Right lobe of liver (tissue), 6 donors: Measurements from ENCODE around the gene GSN. TPM values are rescaled to one million over a fixed set of nuclear protein-coding genes. Genes with fewer than 3 reads are reported as not detected.

Source experiments
- ATAC-seq, 4 donors: fragments of 200-7000 bp; cut with Tn5 transposase; one replicate each; pipeline ENCODE4 v1.9.1; 2020; ENCODE audit warnings: mild to moderate bottlenecking in 4 of 4, moderate library complexity in 4 of 4
- DNase-seq, 3 donors: peaks; one replicate each; pipeline ENCODE4 v3.0.0-alpha.2; 2020
- H3K27ac ChIP-seq, 3 donors: fragments of 200-600 bp; one replicate each; pipeline ENCODE4 v1.8.0; 2022
- H3K27me3 ChIP-seq, 2 donors: fragments of 200-600 bp; one replicate each; pipeline ENCODE4 v1.8.0; 2022
- H3K36me3 ChIP-seq, 4 donors: fragments of 200-600 bp; sonication (generic) in 1 of 4; one replicate each; pipeline versions ENCODE4 v1.5.1 to v1.8.0; 2017 to 2022; ENCODE audit warnings: control low read depth in 1 of 4
- H3K4me1 ChIP-seq, 4 donors: fragments of 200-600 bp; sonication (generic) in 1 of 4; one replicate each; pipeline versions ENCODE4 v1.5.1 to v1.8.0; 2017 to 2022; ENCODE audit warnings: control low read depth in 1 of 4
- H3K4me3 ChIP-seq, 3 donors: fragments of 200-600 bp; one replicate each; pipeline ENCODE4 v1.8.0; 2022
- H3K9me3 ChIP-seq, 4 donors: fragments of 200-600 bp; sonication (generic) in 1 of 4; one replicate each; pipeline versions ENCODE4 v1.5.1 to v1.8.0; 2017 to 2022; ENCODE audit warnings: control low read depth in 1 of 4
- POLR2A ChIP-seq: fragments of 450-650 bp; IDR thresholded peaks from one replicate; pipeline ENCODE4 v1.6.1; 2017; ENCODE audit warnings: antibody characterized with exemption, mild to moderate bottlenecking
- WGBS: methylation state at CpG from one replicate; pipeline ENCODE4 v1.1.6; 2018; ENCODE audit warnings: low coverage, low lambda C conversion rate; ENCODE audit not compliant: insufficient coverage; ENCODE audit errors: missing lambda C conversion rate; 5-methylcytosine and 5-hydroxymethylcytosine counted together
- intact Hi-C, 2 donors: fragments of 100-400 bp; cut with DNase I; formaldehyde crosslinking; loops; one replicate each; pipeline versions ENCODE4 v1.11.2 to v1.14.1; 2022
- total RNA-seq, 6 experiments: library from RNA; depleted of rRNA in 2 of 6; stranded (reverse); fragments of >200 nt in 2 of 6; fragmentation: NEBNext Ultra II Directional in 3 of 6; extraction: Animal tissue kit (Norgen Biotek cat#: 25700) in 3 of 6; gene quantifications; one replicate each; pipeline versions ENCODE4 v1.1.0 to v1.2.4, GENCODE V29; 2016 to 2023
- TF ChIP-seq, protein P1 (sequence below), 4 donors: fragments of 200-600 bp in 3 of 4; fragments of 450-650 bp in 1 of 4; IDR thresholded peaks; one replicate each; pipeline versions ENCODE4 v1.5.1 to v1.8.0; 2016 to 2022; ENCODE audit warnings: antibody characterized with exemption in 4 of 4, mild to moderate bottlenecking in 2 of 4
- donor health status: DM: no; HTN: yes; CAD: no.
- donor health status: DM: no; HTN: no; CAD: no.
- donor health status: DM: no; HTN: no; CAD: no.
- donor health status: DM: no; HTN: yes; CAD: no.
- donor health status: DM: no; HTN: yes; CAD: no.

Gene GSN
- total RNA-seq, 6 experiments from 2014 or later = 23.1 to 96.9 (median 38.8) TPM

GRCh38 chr9:121304707-121305106 is 36.7 kb downstream of the GSN start:
- DNase-seq = no peak
- no peak overlapping the region for H3K4me3 ChIP-seq
- WGBS = 63% methylated on average over 1 of the region's 1 CpG

GRCh38 chr9:121305269-121305994 is 37.5 kb downstream of the GSN start:
- no peaks in the 10 kb centered on the region for H3K9me3 ChIP-seq
- intact Hi-C loops = loop anchor here in 1 of 2 donors (5.0 kb wide), 1 partner anchor 87 kb away; no protein-coding TSS in a partner anchor
- ATAC-seq (peak; percentile 7 to 77 (median 52)), DNase-seq (peak in 1 of 3 donors; percentile 40)
- no peak overlapping the region for H3K4me3 ChIP-seq
- 77% methylated on average over 7 of the region's 13 CpGs for WGBS
- peaks cover 0 to 8% (median 0%) of the 10 kb centered on the region in 4 donors for H3K36me3 ChIP-seq
- no peak overlapping the region for H3K27ac ChIP-seq
- H3K27me3 ChIP-seq = no peaks in the 10 kb centered on the region
- H3K4me1 ChIP-seq = peaks cover 0 to 4% (median 0%) of the 10 kb centered on the region in 4 donors
- TF ChIP-seq POLR2A = no peak
- TF ChIP-seq, protein P1, sequence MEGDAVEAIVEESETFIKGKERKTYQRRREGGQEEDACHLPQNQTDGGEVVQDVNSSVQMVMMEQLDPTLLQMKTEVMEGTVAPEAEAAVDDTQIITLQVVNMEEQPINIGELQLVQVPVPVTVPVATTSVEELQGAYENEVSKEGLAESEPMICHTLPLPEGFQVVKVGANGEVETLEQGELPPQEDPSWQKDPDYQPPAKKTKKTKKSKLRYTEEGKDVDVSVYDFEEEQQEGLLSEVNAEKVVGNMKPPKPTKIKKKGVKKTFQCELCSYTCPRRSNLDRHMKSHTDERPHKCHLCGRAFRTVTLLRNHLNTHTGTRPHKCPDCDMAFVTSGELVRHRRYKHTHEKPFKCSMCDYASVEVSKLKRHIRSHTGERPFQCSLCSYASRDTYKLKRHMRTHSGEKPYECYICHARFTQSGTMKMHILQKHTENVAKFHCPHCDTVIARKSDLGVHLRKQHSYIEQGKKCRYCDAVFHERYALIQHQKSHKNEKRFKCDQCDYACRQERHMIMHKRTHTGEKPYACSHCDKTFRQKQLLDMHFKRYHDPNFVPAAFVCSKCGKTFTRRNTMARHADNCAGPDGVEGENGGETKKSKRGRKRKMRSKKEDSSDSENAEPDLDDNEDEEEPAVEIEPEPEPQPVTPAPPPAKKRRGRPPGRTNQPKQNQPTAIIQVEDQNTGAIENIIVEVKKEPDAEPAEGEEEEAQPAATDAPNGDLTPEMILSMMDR (IDR thresholded peaks at IDR 0.05) = no peak

More at GRCh38 chr9:121304707-121305106, 36.7 kb downstream of the GSN start:
- H3K27ac ChIP-seq = no peak overlapping the region
- intact Hi-C loops = loop anchor here in 1 of 2 donors (5.0 kb wide), 1 partner anchor 88 kb away; no protein-coding TSS in a partner anchor
- H3K27me3 ChIP-seq = no peaks in the 10 kb centered on the region
- peaks cover 0 to 11% (median 0%) of the 10 kb centered on the region in 4 donors for H3K4me1 ChIP-seq
- no peak for TF ChIP-seq POLR2A
- TF ChIP-seq, protein P1 (IDR thresholded peaks at IDR 0.05) = no peak
- H3K36me3 ChIP-seq = peaks cover 0 to 8% (median 0%) of the 10 kb centered on the region in 4 donors
- ATAC-seq = no peak
- H3K9me3 ChIP-seq = no peaks in the 10 kb centered on the region

DNA sequence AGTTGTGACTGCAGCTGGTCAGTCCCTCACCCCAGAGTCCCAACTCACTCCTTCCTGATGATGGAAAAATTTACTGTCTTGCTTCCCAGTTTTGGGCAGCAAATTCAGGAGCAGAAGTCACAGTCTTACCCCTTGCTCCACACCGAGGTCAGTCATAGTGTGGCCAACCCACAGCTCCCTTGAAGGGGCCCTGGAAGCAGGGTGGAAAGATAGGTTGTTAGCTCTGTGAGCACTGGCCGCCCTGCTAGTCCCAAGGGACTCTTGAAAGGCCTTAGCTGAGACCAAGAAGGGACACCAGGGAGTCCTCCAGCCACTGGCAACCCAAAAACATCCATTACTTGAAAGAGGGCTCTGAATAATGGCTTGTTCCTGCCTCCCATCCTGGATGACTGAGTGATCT is 40.0 kb downstream of the GSN start:
- peaks cover 0 to 4% (median 0%) of the 10 kb centered on the region in 4 donors for H3K4me1 ChIP-seq
- WGBS = no CpG with 5 or more reads among the region's 2 CpGs
- no peak overlapping the region for H3K27ac ChIP-seq
- TF ChIP-seq, protein P1 (IDR thresholded peaks at IDR 0.05) = no peak
- TF ChIP-seq POLR2A = no peak
- DNase-seq = peak in 1 of 3 donors; percentile 7
- no peaks in the 10 kb centered on the region for H3K27me3 ChIP-seq
- no peak overlapping the region for H3K4me3 ChIP-seq
- peaks cover 0 to 17% (median 0%) of the 10 kb centered on the region in 4 donors for H3K36me3 ChIP-seq
- no peak for ATAC-seq
- intact Hi-C loops = loop anchor here in 1 of 2 donors (5.0 kb wide), 1 partner anchor 84 kb away; no protein-coding TSS in a partner anchor
- no peaks in the 10 kb centered on the region for H3K9me3 ChIP-seq

GRCh38 chr9:121308765-121309164 is 40.8 kb downstream of the GSN start:
- no peak overlapping the region for H3K4me3 ChIP-seq
- peaks cover 0 to 4% (median 0%) of the 10 kb centered on the region in 4 donors for H3K4me1 ChIP-seq
- no peak overlapping the region for H3K27ac ChIP-seq
- no peaks in the 10 kb centered on the region for H3K9me3 ChIP-seq
- TF ChIP-seq POLR2A = no peak
- TF ChIP-seq, protein P1 (IDR thresholded peaks at IDR 0.05) = no peak
- DNase-seq = peak in 1 of 3 donors; percentile 13
- peaks cover 0 to 18% (median 0%) of the 10 kb centered on the region in 4 donors for H3K36me3 ChIP-seq
- intact Hi-C loops = loop anchor here in 1 of 2 donors (5.0 kb wide), 1 partner anchor 84 kb away; no protein-coding TSS in a partner anchor
- WGBS = 100% methylated on average over 1 of the region's 13 CpGs
- no peak for ATAC-seq
- H3K27me3 ChIP-seq = no peaks in the 10 kb centered on the region
